HepG2 (cell line): Measurements from ENCODE around the gene OSBPL3. TPM values are rescaled to one million over a fixed set of nuclear protein-coding genes. Genes with fewer than 3 reads are reported as not detected.

Experiments
- BCL6 ChIP-seq: IDR thresholded peaks from 2 replicates; pipeline ENCODE4 v1.6.1; 2016; ENCODE audit warnings: missing genetic modification reagents, missing compliant biosample characterization
- CEBPB ChIP-seq: IDR thresholded peaks from 2 replicates; pipeline ENCODE4 v1.6.1; 2011; ENCODE audit warnings: low read depth, low read length, improper control_type of control experiment, borderline replicate concordance
- CEBPG ChIP-seq: IDR thresholded peaks from 2 replicates; pipeline ENCODE4 v1.6.1; 2016
- GTF3A ChIP-seq: sonication (generic); formaldehyde crosslinking; conservative IDR thresholded peaks from 2 replicates; pipeline ENCODE4 v1.4.0; 2020; ENCODE audit warnings: mild to moderate bottlenecking, missing genetic modification reagents
- IKZF1 ChIP-seq: fragments of 450-650 bp; IDR thresholded peaks from 2 replicates; pipeline ENCODE4 v1.7.1; 2016
- KDM5A ChIP-seq: fragments of 200-600 bp; sonication (generic); IDR thresholded peaks from 2 replicates; pipeline ENCODE4 v1.7.0; 2018; ENCODE audit warnings: antibody characterized with exemption, mild to moderate bottlenecking, low read length, borderline replicate concordance
- RXRB ChIP-seq: IDR thresholded peaks from 2 replicates; pipeline ENCODE4 v1.6.1; 2016; ENCODE audit warnings: borderline replicate concordance, missing genetic modification reagents, missing compliant biosample characterization
- SOX13 ChIP-seq, 3 experiments: fragments of 450-650 bp in 1 of 3; sonication (generic) in 1 of 3; formaldehyde crosslinking in 1 of 3; IDR thresholded peaks in 2 of 3; conservative IDR thresholded peaks in 1 of 3; 2 replicates each; pipeline versions ENCODE4 v1.5.0 to v1.6.1; 2016 to 2020; ENCODE audit warnings: antibody characterized with exemption in 1 of 3, mild to moderate bottlenecking in 1 of 3, missing compliant biosample characterization in 1 of 3, missing genetic modification reagents in 1 of 3, moderate library complexity in 1 of 3
- SP140L ChIP-seq: sonication (generic); formaldehyde crosslinking; IDR thresholded peaks from 2 replicates; pipeline ENCODE4 v1.4.0; 2020; ENCODE audit warnings: missing genetic modification reagents, borderline replicate concordance
- ZBTB42 ChIP-seq: sonication (generic); formaldehyde crosslinking; IDR thresholded peaks from 2 replicates; pipeline ENCODE4 v1.5.0; 2020; ENCODE audit warnings: mild to moderate bottlenecking, missing genetic modification reagents
- ZFP41 ChIP-seq: sonication (generic); formaldehyde crosslinking; IDR thresholded peaks from 2 replicates; pipeline ENCODE4 v1.4.0; 2020; ENCODE audit warnings: mild to moderate bottlenecking, missing genetic modification reagents, borderline replicate concordance
- ZNF263 ChIP-seq: sonication (generic); formaldehyde crosslinking; IDR thresholded peaks from 2 replicates; pipeline ENCODE4 v1.4.0; 2020; ENCODE audit warnings: missing genetic modification reagents
- polyA plus RNA-seq, 8 experiments: library from polyadenylated mRNA; depleted of rRNA in 3 of 8; stranded (reverse) in 7 of 8; unstranded in 1 of 8; fragments of >200 nt; fragmentation: Illumina TruSeq in 4 of 8; extraction: Trizol in 4 of 8; gene quantifications; 2 replicates each; pipeline versions ENCODE4 v1.2.1 to v1.2.3, GENCODE V29; 2011 to 2016; ENCODE audit warnings: low read depth in 4 of 8, missing spikeins in 1 of 8, mixed read lengths in 1 of 8; ENCODE audit not compliant: insufficient read depth in 1 of 8
- total RNA-seq, 5 experiments: library from RNA; depleted of rRNA; stranded (reverse); fragments of >200 nt; fragmentation: Illumina TruSeq; extraction: Trizol; gene quantifications; 2 replicates each; pipeline ENCODE4 v1.2.3, GENCODE V29; 2016; ENCODE audit warnings: low read depth in 1 of 5
- TF ChIP-seq, protein P1 (sequence below): sonication (generic); formaldehyde crosslinking; IDR thresholded peaks from 2 replicates; pipeline ENCODE4 v1.5.1; 2020; ENCODE audit warnings: mild to moderate bottlenecking, missing genetic modification reagents, borderline replicate concordance
- TF ChIP-seq, protein P2 (sequence below): sonication (generic); formaldehyde crosslinking; conservative IDR thresholded peaks from 2 replicates; pipeline ENCODE4 v1.4.0; 2020; ENCODE audit warnings: missing genetic modification reagents
- TF ChIP-seq, protein P3 (sequence below): sonication (generic); formaldehyde crosslinking; conservative IDR thresholded peaks from 2 replicates; pipeline ENCODE4 v1.8.0; 2022; ENCODE audit warnings: low read depth, missing genetic modification reagents
- TF ChIP-seq, protein P4 (sequence below): sonication (generic); formaldehyde crosslinking; IDR thresholded peaks from 2 replicates; pipeline ENCODE4 v1.5.0; 2020; ENCODE audit warnings: missing genetic modification reagents
- TF ChIP-seq, protein P5 (sequence below): sonication (generic); formaldehyde crosslinking; IDR thresholded peaks from 2 replicates; pipeline ENCODE4 v1.9.0; 2021; ENCODE audit warnings: missing genetic modification reagents, borderline replicate concordance

OSBPL3 gene
- total and polyA plus RNA-seq, 2 of the 13 experiments (the other 11 are each of a cell fraction or from before 2014, with no cell fraction given): 8.8 to 28.9 TPM

DNA sequence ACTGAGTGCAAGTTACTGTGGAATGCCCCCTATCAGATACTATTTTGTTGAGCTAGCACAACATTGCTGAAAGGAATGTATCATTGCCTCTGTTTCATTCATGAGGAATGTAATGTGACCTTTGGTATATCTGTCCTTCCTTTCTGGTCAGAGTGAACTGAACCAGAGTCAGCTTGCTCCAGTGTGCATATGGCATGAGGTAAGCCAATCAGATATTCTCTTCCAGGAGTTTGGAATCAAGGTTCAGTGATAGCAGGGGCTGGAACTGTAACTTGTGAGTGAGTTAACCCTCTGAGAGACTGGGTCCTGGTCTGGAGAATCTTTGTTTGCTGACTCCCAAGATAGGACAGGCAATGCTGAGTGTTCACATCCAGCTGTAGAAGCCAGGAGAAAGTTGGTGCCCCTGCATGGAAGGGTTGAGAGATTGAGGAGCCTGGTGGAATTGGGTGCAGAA is 45.3 kb upstream of the OSBPL3 start (continued):
- TF ChIP-seq CEBPB (no peak), GTF3A (no peak), BCL6 (CRISPR knock-in tag) (peak; percentile 93), KDM5A (no peak), SOX13 (IDR thresholded peaks at IDR 0.05) (no peak), SOX13 (CRISPR knock-in tag; conservative IDR thresholded peaks at IDR 0.05 in 1 of 2, IDR thresholded peaks at IDR 0.05 in 1 of 2) (peak in 1 of 2 experiments; percentile 73; a peak in 2 of 4 replicates), SP140L (CRISPR knock-in tag) (no peak), ZFP41 (CRISPR knock-in tag) (no peak), CEBPG (peak; percentile 64), IKZF1 (no peak), ZBTB42 (CRISPR knock-in tag) (no peak), RXRB (peak; percentile 75; the same call in 1 of the 2 replicates), ZNF263 (CRISPR knock-in tag) (no peak)
- TF ChIP-seq, protein P1, sequence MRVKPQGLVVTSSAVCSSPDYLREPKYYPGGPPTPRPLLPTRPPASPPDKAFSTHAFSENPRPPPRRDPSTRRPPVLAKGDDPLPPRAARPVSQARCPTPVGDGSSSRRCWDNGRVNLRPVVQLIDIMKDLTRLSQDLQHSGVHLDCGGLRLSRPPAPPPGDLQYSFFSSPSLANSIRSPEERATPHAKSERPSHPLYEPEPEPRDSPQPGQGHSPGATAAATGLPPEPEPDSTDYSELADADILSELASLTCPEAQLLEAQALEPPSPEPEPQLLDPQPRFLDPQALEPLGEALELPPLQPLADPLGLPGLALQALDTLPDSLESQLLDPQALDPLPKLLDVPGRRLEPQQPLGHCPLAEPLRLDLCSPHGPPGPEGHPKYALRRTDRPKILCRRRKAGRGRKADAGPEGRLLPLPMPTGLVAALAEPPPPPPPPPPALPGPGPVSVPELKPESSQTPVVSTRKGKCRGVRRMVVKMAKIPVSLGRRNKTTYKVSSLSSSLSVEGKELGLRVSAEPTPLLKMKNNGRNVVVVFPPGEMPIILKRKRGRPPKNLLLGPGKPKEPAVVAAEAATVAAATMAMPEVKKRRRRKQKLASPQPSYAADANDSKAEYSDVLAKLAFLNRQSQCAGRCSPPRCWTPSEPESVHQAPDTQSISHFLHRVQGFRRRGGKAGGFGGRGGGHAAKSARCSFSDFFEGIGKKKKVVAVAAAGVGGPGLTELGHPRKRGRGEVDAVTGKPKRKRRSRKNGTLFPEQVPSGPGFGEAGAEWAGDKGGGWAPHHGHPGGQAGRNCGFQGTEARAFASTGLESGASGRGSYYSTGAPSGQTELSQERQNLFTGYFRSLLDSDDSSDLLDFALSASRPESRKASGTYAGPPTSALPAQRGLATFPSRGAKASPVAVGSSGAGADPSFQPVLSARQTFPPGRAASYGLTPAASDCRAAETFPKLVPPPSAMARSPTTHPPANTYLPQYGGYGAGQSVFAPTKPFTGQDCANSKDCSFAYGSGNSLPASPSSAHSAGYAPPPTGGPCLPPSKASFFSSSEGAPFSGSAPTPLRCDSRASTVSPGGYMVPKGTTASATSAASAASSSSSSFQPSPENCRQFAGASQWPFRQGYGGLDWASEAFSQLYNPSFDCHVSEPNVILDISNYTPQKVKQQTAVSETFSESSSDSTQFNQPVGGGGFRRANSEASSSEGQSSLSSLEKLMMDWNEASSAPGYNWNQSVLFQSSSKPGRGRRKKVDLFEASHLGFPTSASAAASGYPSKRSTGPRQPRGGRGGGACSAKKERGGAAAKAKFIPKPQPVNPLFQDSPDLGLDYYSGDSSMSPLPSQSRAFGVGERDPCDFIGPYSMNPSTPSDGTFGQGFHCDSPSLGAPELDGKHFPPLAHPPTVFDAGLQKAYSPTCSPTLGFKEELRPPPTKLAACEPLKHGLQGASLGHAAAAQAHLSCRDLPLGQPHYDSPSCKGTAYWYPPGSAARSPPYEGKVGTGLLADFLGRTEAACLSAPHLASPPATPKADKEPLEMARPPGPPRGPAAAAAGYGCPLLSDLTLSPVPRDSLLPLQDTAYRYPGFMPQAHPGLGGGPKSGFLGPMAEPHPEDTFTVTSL (CRISPR knock-in tag): peak; percentile 51; the same call in 1 of the 2 replicates
- TF ChIP-seq, protein P2, sequence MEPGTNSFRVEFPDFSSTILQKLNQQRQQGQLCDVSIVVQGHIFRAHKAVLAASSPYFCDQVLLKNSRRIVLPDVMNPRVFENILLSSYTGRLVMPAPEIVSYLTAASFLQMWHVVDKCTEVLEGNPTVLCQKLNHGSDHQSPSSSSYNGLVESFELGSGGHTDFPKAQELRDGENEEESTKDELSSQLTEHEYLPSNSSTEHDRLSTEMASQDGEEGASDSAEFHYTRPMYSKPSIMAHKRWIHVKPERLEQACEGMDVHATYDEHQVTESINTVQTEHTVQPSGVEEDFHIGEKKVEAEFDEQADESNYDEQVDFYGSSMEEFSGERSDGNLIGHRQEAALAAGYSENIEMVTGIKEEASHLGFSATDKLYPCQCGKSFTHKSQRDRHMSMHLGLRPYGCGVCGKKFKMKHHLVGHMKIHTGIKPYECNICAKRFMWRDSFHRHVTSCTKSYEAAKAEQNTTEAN (CRISPR knock-in tag): peak; percentile 62; the same call in 1 of the 2 replicates
- TF ChIP-seq, protein P3, sequence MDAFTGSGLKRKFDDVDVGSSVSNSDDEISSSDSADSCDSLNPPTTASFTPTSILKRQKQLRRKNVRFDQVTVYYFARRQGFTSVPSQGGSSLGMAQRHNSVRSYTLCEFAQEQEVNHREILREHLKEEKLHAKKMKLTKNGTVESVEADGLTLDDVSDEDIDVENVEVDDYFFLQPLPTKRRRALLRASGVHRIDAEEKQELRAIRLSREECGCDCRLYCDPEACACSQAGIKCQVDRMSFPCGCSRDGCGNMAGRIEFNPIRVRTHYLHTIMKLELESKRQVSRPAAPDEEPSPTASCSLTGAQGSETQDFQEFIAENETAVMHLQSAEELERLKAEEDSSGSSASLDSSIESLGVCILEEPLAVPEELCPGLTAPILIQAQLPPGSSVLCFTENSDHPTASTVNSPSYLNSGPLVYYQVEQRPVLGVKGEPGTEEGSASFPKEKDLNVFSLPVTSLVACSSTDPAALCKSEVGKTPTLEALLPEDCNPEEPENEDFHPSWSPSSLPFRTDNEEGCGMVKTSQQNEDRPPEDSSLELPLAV (CRISPR knock-in tag): no peak
- TF ChIP-seq, protein P4, sequence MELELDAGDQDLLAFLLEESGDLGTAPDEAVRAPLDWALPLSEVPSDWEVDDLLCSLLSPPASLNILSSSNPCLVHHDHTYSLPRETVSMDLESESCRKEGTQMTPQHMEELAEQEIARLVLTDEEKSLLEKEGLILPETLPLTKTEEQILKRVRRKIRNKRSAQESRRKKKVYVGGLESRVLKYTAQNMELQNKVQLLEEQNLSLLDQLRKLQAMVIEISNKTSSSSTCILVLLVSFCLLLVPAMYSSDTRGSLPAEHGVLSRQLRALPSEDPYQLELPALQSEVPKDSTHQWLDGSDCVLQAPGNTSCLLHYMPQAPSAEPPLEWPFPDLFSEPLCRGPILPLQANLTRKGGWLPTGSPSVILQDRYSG (CRISPR knock-in tag): no peak
- TF ChIP-seq, protein P5, sequence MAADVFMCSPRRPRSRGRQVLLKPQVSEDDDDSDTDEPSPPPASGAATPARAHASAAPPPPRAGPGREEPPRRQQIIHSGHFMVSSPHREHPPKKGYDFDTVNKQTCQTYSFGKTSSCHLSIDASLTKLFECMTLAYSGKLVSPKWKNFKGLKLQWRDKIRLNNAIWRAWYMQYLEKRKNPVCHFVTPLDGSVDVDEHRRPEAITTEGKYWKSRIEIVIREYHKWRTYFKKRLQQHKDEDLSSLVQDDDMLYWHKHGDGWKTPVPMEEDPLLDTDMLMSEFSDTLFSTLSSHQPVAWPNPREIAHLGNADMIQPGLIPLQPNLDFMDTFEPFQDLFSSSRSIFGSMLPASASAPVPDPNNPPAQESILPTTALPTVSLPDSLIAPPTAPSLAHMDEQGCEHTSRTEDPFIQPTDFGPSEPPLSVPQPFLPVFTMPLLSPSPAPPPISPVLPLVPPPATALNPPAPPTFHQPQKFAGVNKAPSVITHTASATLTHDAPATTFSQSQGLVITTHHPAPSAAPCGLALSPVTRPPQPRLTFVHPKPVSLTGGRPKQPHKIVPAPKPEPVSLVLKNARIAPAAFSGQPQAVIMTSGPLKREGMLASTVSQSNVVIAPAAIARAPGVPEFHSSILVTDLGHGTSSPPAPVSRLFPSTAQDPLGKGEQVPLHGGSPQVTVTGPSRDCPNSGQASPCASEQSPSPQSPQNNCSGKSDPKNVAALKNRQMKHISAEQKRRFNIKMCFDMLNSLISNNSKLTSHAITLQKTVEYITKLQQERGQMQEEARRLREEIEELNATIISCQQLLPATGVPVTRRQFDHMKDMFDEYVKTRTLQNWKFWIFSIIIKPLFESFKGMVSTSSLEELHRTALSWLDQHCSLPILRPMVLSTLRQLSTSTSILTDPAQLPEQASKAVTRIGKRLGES (CRISPR knock-in tag): no peak
